HG03457 (cell line): Measurements from ENCODE around the gene ST8SIA1.
"Not testable (repeated sequence)": the region's sequence is repeated elsewhere in the genome, so short reads cannot be mapped to it uniquely, and the experiment has no call there.

Experiments used
- ATAC-seq: cut with Tn5 transposase; IDR thresholded peaks from one replicate; pipeline ENCODE4 v1.9.1; 2021; ENCODE audit warnings: moderate number of reproducible peaks; ENCODE audit not compliant: unreplicated experiment

Gene ST8SIA1

GRCh38 chr12:22334410-22335100 is at the start of gene ST8SIA1:
ST8SIA1 (minus strand) TSS chr12:22334707; CDS start chr12:22334232, 475 bp downstream.
- ATAC-seq: no peak

DNA sequence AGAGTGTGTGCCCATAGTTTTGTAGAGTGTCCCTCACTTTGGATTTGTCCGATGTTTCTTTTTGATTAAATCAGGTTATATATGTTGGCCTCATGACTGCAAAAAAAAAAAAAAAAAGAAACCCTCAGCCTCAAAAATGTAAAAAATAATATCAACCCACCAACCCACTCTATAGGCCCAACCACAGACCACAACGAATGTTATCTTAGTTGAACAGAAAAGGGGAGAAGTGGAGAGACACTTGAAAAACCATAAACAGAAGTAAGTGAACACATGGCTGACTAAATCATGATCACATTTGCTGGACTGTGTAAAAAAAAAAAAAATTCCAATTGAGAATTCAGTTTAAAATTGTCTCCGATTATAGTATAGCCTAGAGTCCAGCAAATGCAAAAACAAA is 45.5 kb upstream of the ST8SIA1 start:
- no peak for ATAC-seq

DNA sequence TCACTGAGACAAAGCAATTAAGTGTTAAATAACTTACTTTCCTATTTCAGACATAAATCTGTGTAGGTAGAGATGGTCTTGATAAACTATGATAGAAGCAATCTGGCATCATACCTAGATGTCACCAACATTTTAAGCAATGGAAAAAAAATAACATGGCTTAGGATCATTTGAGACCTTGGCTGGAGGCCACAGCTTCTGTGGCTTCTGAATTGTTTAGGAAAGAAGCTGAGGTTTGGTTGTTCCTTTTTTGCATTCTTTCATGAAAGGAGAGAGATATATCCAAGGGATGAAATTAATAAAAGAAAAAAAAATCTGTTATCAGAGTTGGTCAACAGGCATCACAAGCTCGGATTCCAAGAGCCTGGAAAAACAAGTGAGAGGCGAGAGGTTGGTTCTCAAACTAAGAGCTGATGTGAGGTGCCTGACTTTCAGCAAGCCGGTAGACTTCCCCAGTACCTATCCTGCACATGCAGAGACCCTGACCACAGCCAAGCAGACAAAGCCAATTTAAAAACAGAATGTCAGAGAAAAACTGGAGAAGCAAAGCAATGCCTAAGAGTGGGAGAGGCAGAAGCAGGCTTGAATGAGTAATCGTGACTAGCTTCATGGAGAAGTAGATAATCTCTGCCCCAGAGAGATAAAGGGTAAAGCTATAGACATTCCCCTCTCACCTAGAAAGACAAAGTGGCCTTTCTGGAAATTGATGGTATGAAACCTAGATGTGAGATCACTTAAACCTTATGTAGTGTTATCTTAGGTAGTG is 43.4 kb upstream of the ST8SIA1 start:
- ATAC-seq: no peak

- ATAC-seq: not testable (repeated sequence)
Measured at GRCh38 chr12:22376596-22377150, 42.2 kb upstream of the ST8SIA1 start.

DNA sequence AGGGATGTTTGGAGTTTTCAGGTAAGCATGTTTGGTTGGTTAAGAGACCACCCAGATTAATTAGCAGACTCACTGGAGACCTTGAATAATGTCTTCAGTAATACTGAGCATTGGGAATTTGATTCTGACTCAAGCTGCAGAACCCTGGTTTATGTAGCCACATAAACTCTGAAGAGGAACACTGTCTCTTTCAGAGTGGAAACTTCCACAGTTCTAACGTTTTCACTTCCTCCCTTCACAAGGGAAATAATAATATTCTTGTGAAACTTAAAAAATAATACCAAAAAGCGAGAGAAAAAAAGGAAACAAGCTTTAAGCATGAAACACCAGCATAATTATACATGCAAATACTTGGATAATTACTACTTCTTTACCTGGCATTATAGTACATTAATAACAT is 40.0 kb upstream of the ST8SIA1 start:
- no peak for ATAC-seq

GRCh38 chr12:22372277-22372837 is 37.9 kb upstream of the ST8SIA1 start:
- no peak for ATAC-seq

- no peak for ATAC-seq
Measured at GRCh38 chr12:22366181-22366580, 31.7 kb upstream of the ST8SIA1 start.

GRCh38 chr12:22361785-22362184 is 27.3 kb upstream of the ST8SIA1 start:
- ATAC-seq: no peak

- ATAC-seq: no peak
Measured at GRCh38 chr12:22360774-22361173, 26.3 kb upstream of the ST8SIA1 start.

GRCh38 chr12:22357531-22357930 is 23.0 kb upstream of the ST8SIA1 start:
- ATAC-seq: no peak

DNA sequence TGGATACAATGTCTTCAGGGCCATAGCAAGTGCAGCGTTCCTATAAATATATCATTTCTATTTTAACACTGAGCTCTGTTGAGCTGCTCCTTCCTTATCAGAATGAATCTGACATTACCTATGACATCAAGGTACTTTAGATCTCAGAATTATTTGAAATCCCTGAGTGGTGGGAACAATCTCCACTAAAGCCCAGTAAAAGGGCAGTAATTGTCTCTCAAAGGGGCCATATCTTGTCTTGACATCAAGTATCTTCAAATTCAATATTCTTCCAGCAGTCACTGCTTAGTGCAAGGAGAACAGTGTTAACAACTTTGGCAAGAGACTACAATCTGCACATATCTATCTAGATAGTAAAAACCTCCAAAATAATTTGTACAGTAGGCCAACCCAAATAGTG is 21.7 kb upstream of the ST8SIA1 start:
- ATAC-seq: no peak

GRCh38 chr12:22355011-22355580 is 20.6 kb upstream of the ST8SIA1 start:
- no peak for ATAC-seq

GRCh38 chr12:22353615-22354325 is 19.3 kb upstream of the ST8SIA1 start:
- ATAC-seq: no peak

DNA sequence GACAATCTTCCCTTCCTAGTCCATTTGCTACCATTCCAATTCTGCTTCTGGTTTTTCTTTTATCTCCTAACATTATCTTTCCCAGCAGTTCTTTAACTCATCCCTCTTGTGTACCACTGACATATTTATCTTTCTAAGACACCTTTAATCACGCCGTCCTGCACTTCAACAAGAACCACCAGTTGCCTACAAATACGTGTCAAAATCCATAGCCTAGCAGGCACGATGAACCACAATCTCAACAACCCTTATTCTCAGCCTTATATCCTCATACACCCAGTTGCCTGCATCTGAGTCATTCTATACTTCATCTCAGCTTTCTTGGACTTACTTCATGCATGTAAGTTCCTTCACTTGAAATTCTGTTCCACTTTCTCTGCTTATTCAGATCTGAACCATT is 16.4 kb upstream of the ST8SIA1 start:
- ATAC-seq: no peak

- no peak for ATAC-seq
Measured at GRCh38 chr12:22348208-22348607, 13.7 kb upstream of the ST8SIA1 start.

- ATAC-seq: no peak
Measured at GRCh38 chr12:22340143-22340542, 5.6 kb upstream of the ST8SIA1 start.

GRCh38 chr12:22339691-22340090 is 5.2 kb upstream of the ST8SIA1 start:
- ATAC-seq: no peak

GRCh38 chr12:22335794-22336166 is 1.3 kb upstream of the ST8SIA1 start:
- no peak for ATAC-seq

DNA sequence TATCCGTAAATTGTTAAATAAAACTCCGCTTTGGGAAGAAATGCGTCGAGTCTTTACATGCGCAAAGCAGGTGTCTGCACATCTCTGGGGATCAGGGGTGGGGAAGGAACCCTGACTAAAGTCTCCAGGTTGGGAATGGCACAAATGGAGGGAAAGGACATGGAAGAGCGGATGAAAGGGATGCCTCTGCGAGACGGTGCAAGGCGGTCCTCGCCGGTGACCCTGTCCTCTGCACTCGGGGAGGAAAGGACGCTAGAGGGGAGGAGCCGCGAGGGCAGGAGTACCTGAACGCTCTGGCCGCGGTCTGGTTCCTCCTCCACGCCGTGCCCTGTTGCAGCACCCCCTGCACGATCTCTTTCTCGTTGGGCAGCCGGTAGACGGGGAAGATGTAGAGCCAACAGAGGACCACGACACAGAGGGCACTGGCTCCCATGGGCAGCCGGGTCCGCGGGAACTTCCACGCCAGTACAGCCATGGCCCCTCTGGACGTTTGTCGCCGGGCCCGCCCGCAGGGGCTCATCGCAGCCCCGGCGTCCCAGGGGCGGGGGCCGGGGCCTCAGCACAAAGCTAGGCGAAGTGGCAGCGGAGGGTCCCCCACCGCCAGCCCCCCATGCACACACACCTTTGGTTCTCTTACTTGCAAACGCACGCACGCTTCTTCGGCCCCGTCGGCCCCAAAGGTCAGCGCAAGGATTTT is 646 bp downstream of the ST8SIA1 start:
- no peak for ATAC-seq

DNA sequence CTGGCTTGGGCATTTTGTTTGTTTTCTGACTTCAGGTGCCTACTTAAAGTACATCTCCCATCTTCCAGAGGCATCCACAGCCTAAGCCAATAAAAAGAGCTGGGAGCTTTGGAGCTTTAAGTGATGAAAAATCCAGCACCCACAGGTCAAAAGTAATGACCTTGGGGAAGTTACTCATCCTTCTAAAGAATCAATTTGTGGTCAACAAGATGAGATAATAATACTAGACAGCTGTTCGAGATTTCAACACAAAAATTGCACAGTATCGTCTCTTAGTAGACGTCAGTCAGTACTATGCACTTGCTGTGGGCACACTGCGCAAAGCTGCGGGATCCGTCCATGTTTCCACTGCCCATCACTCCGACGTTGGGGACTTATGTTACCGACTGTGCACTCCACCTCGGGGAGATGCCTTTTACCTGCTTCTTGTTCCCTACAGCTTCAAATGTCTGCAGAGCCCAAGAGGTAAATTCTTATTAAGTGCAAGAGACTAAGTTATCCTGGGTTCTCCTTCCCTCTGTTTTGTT is 1.3 kb downstream of the ST8SIA1 start:
- no peak for ATAC-seq
